Loucy (cell line): ENCODE results near the gene POU1F1.

Source experiments
- H2AFZ ChIP-seq: fragments of 200-600 bp; sonication (generic); 2 replicates; pipeline ENCODE4 v1.6.0; 2016; ENCODE audit warnings: antibody characterized with exemption, mild to moderate bottlenecking, low read length, moderate library complexity
- H3F3A ChIP-seq: fragments of 200-600 bp; 2 replicates; pipeline ENCODE4 v1.6.0; 2016; ENCODE audit warnings: antibody characterized with exemption, low read depth, mild to moderate bottlenecking
- H3K27me3 ChIP-seq: fragments of 200-600 bp; sonication (generic); 2 replicates; pipeline ENCODE4 v1.6.1; 2014; ENCODE audit warnings: low read length, mild to moderate bottlenecking; ENCODE audit not compliant: insufficient read depth, poor library complexity, severe bottlenecking
- H3K36me3 ChIP-seq: fragments of 200-600 bp; sonication (generic); 2 replicates; pipeline ENCODE4 v1.6.1; 2016; ENCODE audit warnings: low read length; ENCODE audit not compliant: insufficient read depth
- H3K4me1 ChIP-seq: fragments of 200-600 bp; sonication (generic); 2 replicates; pipeline ENCODE4 v1.5.1; 2014; ENCODE audit warnings: low read length, mild to moderate bottlenecking; ENCODE audit not compliant: insufficient read depth, poor library complexity, severe bottlenecking
- H3K4me2 ChIP-seq: fragments of 200-600 bp; sonication (generic); 2 replicates; pipeline ENCODE4 v1.6.0; 2014; ENCODE audit warnings: antibody characterized with exemption, low read length, low read depth, mild to moderate bottlenecking; ENCODE audit not compliant: poor library complexity, severe bottlenecking
- H3K4me3 ChIP-seq: fragments of 200-600 bp; sonication (generic); 2 replicates; pipeline ENCODE4 v1.5.1; 2014; ENCODE audit warnings: low read length, mild to moderate bottlenecking, mixed read lengths; ENCODE audit not compliant: poor library complexity, severe bottlenecking
- H3K79me2 ChIP-seq: fragments of 200-600 bp; sonication (generic); 2 replicates; pipeline ENCODE4 v1.6.1; 2014; ENCODE audit warnings: low read length; ENCODE audit not compliant: insufficient read depth
- H3K9ac ChIP-seq: fragments of 200-600 bp; sonication (generic); 2 replicates; pipeline ENCODE4 v1.6.0; 2014; ENCODE audit warnings: mild to moderate bottlenecking, low read depth, low read length, moderate library complexity; ENCODE audit not compliant: poor library complexity, severe bottlenecking
- H3K9me2 ChIP-seq: fragments of 200-600 bp; sonication (generic); replicated peaks from 2 replicates; pipeline ENCODE4 v1.6.1; 2016; ENCODE audit warnings: low read depth, low read length, mixed read lengths
- H3K9me3 ChIP-seq: fragments of 200-600 bp; sonication (generic); 2 replicates; pipeline ENCODE4 v1.6.1; 2014; ENCODE audit warnings: mild to moderate bottlenecking, antibody characterized with exemption, low read length, low read depth; ENCODE audit not compliant: insufficient read depth
- H4K20me1 ChIP-seq: fragments of 200-600 bp; sonication (generic); 2 replicates; pipeline ENCODE4 v1.6.0; 2014; ENCODE audit warnings: antibody characterized with exemption, low read length, mild to moderate bottlenecking; ENCODE audit not compliant: insufficient read depth, poor library complexity, severe bottlenecking
- EZH2phosphoT487 ChIP-seq: fragments of 200-600 bp; IDR thresholded peaks from 2 replicates; pipeline ENCODE4 v1.6.1; 2018; ENCODE audit warnings: antibody characterized with exemption, mild to moderate bottlenecking, moderate library complexity, borderline replicate concordance
- TF ChIP-seq, protein P1 (sequence below): fragments of 200-600 bp; sonication (generic); conservative IDR thresholded peaks from 2 replicates; pipeline ENCODE4 v1.5.1; 2014; ENCODE audit warnings: mild to moderate bottlenecking, antibody characterized with exemption, low read length

Gene POU1F1, protein sequence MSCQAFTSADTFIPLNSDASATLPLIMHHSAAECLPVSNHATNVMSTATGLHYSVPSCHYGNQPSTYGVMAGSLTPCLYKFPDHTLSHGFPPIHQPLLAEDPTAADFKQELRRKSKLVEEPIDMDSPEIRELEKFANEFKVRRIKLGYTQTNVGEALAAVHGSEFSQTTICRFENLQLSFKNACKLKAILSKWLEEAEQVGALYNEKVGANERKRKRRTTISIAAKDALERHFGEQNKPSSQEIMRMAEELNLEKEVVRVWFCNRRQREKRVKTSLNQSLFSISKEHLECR

DNA sequence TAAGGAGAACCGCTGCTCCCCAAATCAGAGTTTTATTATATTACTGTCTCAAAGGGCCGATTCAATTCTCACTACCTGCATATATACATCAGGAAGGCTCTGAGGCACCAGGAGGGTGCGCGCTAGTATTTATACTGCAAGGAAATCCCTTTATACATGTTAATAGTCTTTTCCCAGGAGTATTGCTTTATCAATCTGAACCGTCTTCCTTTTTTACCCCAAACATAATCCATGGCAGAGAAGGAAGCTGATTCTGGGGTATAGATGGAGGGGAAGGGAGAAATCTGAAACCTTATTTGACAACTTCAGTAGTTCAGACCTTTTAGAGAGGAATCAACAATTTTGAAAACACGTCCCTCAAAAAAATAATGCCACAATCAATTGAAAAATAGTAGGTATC is at the start of gene POU1F1:
POU1F1 (minus strand) TSS at position 101 of the 400 bp plus-strand sequence. CDS start 122 bp downstream, outside the sequence.
- Histone ChIP-seq H3K9me3 (no peaks in the 10 kb centered on the region), H4K20me1 (no peaks in the 10 kb centered on the region), H3K79me2 (no peaks in the 10 kb centered on the region), H3K36me3 (no peaks in the 10 kb centered on the region), H3K4me3 (no peak within 1 kb of the TSS), H3F3A (no peaks in the 10 kb centered on the region), H3K9ac (no peak within 1 kb of the TSS), H2AFZ (no peak within 1 kb of the TSS), H3K9me2 (no peaks in the 10 kb centered on the region), H3K27me3 (no peaks in the 10 kb centered on the region), H3K4me1 (peaks cover 9% of the 10 kb centered on the region), H3K4me2 (no peak within 1 kb of the TSS)
- TF ChIP-seq, protein P1, sequence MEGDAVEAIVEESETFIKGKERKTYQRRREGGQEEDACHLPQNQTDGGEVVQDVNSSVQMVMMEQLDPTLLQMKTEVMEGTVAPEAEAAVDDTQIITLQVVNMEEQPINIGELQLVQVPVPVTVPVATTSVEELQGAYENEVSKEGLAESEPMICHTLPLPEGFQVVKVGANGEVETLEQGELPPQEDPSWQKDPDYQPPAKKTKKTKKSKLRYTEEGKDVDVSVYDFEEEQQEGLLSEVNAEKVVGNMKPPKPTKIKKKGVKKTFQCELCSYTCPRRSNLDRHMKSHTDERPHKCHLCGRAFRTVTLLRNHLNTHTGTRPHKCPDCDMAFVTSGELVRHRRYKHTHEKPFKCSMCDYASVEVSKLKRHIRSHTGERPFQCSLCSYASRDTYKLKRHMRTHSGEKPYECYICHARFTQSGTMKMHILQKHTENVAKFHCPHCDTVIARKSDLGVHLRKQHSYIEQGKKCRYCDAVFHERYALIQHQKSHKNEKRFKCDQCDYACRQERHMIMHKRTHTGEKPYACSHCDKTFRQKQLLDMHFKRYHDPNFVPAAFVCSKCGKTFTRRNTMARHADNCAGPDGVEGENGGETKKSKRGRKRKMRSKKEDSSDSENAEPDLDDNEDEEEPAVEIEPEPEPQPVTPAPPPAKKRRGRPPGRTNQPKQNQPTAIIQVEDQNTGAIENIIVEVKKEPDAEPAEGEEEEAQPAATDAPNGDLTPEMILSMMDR, result no peak

DNA sequence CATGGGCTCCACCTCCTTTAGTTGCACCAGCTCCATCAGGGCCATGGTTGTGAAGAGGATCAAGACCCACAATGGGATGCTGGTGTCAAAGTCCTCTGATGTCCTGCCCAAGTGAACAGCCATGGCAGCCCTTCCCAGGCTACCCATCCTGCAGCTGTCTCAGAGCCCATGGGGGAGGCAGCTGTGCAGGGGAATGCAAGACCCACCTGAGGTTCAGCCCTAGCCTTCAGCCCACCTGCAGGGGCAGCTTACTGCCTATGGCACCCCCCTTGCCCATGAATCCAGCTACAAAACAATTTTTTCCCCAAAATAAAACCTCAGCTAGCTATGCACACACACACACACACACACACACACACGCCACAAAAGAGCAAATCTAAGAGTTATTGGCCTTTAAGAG is 48.2 kb upstream of the POU1F1 start:
- Histone ChIP-seq H3K4me1 (no peaks in the 10 kb centered on the region), H3K9me3 (no peaks in the 10 kb centered on the region), H2AFZ (no peak overlapping the region), H3F3A (no peaks in the 10 kb centered on the region), H3K4me3 (no peak overlapping the region), H3K4me2 (no peak overlapping the region), H3K79me2 (no peaks in the 10 kb centered on the region), H3K9me2 (no peaks in the 10 kb centered on the region), H4K20me1 (no peaks in the 10 kb centered on the region), H3K36me3 (no peaks in the 10 kb centered on the region), H3K9ac (no peak overlapping the region), H3K27me3 (no peaks in the 10 kb centered on the region)
- TF ChIP-seq EZH2phosphoT487, result no peak
- TF ChIP-seq, protein P1, result no peak

DNA sequence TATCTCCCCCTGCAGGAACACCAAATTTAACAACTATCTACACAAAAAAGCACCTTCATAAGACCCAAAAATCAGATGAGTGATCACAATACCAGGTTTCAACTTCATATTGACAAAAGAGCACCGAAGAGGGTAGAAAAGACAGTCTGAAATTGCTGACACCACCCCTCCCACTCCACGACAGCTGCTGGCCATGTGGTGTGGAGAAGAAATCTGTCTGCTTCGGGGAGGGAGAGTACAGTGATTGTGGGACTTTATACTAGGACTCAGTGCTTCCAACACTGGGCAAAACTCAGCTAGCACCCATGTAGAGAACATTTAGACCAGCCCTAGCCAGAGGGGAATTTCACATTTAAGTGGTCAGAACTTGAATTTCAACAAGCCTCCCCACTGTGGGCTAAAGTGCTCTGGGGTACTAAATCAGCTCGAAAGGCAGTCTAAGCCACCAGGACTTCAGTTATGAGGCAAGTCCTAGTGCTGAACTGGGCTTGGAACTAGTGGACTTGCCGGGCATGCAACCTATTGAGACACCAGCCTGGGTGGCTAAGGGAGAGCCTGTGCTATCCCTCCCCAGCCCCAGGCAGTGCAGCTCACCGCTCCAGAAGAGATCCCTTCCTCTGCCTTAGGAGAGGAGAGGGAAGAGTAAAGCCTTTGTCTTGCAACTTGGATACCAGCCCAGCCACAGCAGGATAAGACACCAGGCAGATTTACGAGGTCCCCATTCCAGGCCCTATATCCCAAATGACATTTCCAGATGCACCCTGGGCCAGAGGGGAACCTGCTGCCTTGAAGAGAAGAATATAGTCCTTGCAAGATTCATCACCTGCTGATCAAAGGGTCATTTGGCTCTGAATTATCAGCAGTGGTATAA is 44.6 kb upstream of the POU1F1 start:
- Histone ChIP-seq H3K79me2 (no peaks in the 10 kb centered on the region), H3K9me2 (no peaks in the 10 kb centered on the region), H3F3A (no peaks in the 10 kb centered on the region), H3K36me3 (no peaks in the 10 kb centered on the region), H2AFZ (no peak overlapping the region), H4K20me1 (no peaks in the 10 kb centered on the region), H3K9ac (no peak overlapping the region), H3K4me2 (no peak overlapping the region), H3K4me3 (no peak overlapping the region), H3K4me1 (no peaks in the 10 kb centered on the region), H3K9me3 (no peaks in the 10 kb centered on the region), H3K27me3 (no peaks in the 10 kb centered on the region)
- TF ChIP-seq, protein P1, result no peak
- no peak for TF ChIP-seq EZH2phosphoT487
